ENCODE measurements around the gene GTF2E1.
"Not testable (repeated sequence)": the region's sequence is repeated elsewhere in the genome, so short reads cannot be mapped to it uniquely, and the experiment has no call there.

DNA sequence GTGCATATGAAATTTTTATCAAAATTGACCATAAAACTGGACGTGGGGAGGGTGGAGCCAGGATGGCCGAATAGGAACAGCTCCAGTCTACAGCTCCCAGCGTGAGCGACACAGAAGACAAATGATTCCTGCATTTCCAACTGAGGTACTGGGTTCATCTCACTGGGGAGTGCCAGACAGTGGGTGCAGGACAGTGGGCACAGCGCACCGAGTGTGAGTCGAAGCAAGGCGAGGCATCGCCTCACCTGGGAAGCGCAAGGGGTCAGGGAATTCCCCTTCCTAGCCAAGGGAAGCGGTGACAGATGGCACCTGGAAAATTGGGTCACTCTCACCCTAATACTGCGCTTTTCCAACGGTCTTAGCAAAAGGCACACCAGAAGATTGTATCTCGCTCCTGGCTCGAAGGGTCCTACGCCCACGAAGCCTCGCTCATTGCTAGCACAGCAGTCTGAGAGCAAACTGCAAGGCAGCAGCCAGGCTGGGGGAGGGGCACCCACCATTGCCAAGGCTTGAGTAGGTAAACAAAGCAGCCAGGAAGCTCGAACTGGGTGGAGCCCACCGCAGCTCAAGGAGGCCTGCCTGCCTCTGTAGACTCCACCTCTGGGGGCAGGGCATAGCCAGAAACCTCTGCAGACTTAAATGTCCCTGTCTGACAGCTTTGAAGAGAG, 23.2 kb upstream of the GTF2E1 start:
- peak in 3 of 6 experiments; percentile 9 to 14 (median 13) for TF ChIP-seq CTCF (IDR thresholded peaks at IDR 0.05)
- TF ChIP-seq POLR2A (IDR thresholded peaks at IDR 0.05) = not testable (repeated sequence)

Measured in esophagus squamous epithelium (tissue), 4 donors.